Gastrocnemius medialis (tissue), 4 donors: ENCODE measurements around the gene HSP90B1.

Source experiments
- CTCF ChIP-seq, 5 experiments: fragments of 450-650 bp in 3 of 5; fragments of 200-600 bp in 2 of 5; sonication (generic) in 2 of 5; IDR thresholded peaks in 4 of 5; conservative IDR thresholded peaks in 1 of 5; 1 replicate in 4 of 5; 2 replicates in 1 of 5; pipeline ENCODE4 v1.5.1; 2016 to 2019; ENCODE audit warnings: antibody characterized with exemption in 5 of 5, mild to moderate bottlenecking in 3 of 5, moderate library complexity in 3 of 5
- POLR2A ChIP-seq, 2 donors: fragments of 450-650 bp; IDR thresholded peaks; one replicate each; pipeline ENCODE4 v1.6.1; 2017; ENCODE audit warnings: antibody characterized with exemption in 2 of 2, mild to moderate bottlenecking in 2 of 2, moderate library complexity in 2 of 2

- TF ChIP-seq CTCF (IDR thresholded peaks at IDR 0.05 in 4 of 5, conservative IDR thresholded peaks at IDR 0.05 in 1 of 5), result no peak
- no peak for TF ChIP-seq POLR2A (IDR thresholded peaks at IDR 0.05)
Observed at GRCh38 chr12:103986829-103987228, 56.6 kb downstream of the HSP90B1 start.
